ENCODE data around the gene KIF1C.
"Not testable (repeated sequence)": the region's sequence is repeated elsewhere in the genome, so short reads cannot be mapped to it uniquely, and the experiment has no call there.

Gene KIF1C

DNA sequence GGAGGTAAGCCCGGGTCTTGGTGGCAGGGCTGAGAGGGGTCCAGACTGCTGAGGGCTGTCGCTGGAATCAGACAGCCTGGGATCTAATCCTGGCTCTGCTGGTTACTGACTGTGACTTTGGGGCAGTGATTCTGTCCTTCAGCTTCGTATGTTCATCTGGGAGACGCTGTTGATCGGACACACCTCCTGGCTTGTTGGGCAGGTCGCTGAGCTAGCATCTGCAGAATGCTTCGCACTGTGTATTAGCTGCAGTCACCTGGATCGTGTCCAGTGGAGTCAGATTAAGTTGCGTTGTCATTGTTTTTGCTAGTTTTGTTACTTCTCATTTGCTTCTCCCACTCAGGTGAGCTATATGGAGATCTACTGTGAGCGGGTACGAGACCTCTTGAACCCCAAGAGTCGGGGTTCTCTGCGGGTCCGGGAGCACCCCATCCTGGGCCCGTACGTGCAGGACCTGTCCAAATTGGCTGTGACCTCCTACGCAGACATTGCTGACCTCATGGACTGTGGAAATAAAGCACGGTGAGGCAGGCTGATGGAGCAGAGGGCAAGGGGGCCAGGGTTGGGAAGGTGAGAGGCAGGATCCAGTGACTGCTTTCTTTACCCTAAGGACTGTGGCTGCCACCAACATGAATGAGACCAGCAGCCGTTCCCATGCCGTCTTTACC lies 4.5 kb downstream of the KIF1C start:
- DNase-seq (ENCODE audit: low spot score): no peak

DNA sequence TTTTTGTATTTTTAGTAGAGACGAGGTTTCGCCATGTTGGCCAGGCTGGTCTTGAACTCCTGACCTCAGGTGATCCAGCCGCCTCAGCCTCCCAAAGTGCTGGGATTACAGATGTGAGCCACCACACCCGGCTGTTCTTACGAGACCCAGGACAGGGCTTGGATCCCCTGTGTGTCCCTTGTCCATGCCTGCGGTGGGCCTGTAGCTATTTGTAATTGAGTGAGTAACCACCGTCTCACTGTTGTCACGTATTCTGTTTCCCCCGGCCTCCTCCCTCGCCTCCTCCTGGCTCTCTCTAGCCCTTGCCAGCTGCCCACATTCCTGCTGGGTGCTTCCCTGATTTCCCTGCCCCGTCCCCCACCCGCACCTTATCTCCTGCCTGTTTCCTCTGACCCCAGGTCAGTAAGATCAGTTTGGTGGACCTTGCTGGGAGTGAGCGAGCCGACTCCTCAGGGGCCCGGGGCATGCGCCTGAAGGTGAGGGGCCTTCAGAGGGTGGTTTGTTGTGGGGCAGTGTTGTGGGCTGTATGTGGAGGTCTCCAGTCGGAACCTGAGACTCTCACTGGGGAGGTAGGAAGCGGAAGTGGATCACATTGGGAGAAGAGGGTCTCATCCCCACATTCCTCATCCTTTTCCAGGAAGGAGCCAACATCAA lies 5.6 kb downstream of the KIF1C start:
- DNase-seq (ENCODE audit: low spot score): no peak

DNA sequence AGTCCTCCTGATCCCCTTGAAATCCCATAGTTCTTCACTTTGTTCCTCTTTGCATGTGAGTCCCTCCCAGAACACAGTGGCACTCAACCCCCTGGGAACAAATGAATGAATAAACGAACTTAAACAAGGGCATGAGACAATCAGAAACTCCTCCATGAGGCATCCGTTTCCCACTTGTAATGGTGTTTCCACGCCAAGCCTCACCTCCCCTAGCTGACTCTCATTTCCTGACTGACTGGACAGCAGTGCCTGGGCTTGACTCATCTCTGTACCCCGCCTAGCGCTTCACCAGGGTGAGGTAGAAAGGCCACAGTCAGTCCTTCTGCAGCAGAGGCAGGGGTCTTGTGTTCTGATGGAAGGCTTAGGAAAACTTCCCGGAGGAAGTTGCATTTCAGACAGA lies 14.2 kb downstream of the KIF1C start:
- DNase-seq (ENCODE audit: low spot score): no peak

DNA sequence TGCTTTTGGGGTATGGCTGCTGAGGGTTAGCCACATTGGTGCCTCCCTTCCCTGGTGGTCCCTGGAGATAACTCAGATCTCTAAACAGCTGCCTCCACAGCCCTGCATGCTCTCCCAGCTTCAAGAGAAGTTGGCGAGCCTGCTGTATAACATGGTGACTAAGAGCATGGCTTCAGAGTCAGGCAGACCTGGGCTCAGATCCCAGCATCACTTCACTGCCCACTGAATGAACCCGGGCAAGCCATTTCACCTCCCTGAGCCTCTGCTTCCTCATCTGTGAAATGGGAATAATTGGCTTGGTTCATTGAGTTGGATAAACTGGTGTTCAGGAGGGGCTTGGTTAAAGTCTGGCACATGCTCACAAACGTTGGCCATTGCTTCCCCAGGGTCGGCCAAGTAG lies 16.6 kb downstream of the KIF1C start:
- DNase-seq (ENCODE audit: low spot score): no peak

DNA sequence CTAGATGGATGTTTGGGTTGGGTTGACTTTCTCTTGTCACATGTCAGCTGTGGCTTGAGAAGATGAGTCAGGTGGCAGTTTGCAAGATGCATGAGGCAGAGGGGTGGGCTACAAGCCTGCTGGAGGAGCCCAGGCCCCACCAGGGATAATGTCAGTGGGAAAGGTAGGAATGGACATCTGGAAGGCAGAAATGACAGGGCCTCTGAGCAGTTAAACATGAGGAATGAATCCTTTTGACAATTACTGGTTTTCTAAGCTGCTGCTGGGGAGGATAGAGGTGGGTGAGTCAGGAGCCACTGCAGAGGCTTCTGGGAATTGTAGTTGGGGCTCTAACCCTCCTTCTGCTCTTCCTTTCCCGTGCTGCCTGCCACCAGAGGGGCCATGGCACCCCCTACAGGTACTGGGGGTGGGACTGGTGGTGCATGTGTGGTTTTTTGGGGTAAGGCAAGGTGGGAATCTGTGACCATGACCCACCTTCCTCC lies 21.8 kb downstream of the KIF1C start:
- DNase-seq (ENCODE audit: low spot score): peak; percentile 40

DNA sequence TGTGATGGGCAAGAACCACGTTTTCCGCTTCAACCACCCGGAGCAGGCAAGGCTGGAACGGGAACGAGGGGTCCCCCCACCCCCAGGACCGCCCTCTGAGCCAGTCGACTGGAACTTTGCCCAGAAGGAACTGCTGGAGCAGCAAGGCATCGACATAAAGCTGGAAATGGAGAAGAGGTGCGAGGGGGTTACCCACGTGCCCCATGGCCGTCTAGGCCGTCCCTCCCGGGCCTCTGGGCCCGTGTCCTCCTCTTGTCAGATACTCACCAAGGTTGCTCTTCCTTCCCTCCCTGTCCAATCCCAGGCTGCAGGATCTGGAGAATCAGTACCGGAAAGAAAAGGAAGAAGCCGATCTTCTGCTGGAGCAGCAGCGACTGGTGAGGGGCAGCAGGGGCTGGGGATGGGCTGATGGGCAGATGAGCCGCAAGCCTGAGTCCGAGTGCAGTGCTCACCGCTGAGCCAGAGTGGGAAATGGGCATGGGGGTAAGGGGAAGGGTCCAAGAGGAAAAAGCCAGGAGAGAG lies 22.8 kb downstream of the KIF1C start:
- DNase-seq (ENCODE audit: low spot score): no peak

DNA sequence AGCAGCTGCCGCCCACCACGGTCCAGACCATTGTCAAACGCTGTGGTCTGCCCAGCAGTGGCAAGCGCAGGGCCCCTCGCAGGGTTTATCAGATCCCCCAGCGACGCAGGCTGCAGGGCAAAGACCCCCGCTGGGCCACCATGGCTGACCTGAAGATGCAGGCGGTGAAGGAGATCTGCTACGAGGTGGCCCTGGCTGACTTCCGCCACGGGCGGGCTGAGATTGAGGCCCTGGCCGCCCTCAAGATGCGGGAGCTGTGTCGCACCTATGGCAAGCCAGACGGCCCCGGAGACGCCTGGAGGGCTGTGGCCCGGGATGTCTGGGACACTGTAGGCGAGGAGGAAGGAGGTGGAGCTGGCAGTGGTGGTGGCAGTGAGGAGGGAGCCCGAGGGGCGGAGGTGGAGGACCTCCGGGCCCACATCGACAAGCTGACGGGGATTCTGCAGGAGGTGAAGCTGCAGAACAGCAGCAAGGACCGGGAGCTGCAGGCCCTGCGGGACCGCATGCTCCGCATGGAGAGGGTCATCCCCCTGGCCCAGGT lies 24.5 kb downstream of the KIF1C start:
- no peak for DNase-seq (ENCODE audit: low spot score)

DNA sequence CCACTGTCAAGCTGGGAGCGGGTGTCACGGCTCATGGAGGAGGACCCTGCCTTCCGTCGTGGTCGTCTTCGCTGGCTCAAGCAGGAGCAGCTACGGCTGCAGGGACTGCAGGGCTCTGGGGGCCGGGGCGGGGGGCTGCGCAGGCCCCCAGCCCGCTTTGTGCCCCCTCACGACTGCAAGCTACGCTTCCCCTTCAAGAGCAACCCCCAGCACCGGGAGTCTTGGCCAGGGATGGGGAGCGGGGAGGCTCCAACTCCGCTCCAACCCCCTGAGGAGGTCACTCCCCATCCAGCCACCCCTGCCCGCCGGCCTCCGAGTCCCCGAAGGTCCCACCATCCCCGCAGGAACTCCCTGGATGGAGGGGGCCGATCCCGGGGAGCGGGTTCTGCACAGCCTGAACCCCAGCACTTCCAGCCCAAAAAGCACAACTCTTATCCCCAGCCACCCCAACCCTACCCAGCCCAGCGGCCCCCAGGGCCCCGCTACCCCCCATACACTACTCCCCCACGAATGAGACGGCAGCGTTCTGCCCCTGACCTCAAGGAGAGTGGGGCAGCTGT lies 25.9 kb downstream of the KIF1C start:
- DNase-seq (ENCODE audit: low spot score): no peak

DNA sequence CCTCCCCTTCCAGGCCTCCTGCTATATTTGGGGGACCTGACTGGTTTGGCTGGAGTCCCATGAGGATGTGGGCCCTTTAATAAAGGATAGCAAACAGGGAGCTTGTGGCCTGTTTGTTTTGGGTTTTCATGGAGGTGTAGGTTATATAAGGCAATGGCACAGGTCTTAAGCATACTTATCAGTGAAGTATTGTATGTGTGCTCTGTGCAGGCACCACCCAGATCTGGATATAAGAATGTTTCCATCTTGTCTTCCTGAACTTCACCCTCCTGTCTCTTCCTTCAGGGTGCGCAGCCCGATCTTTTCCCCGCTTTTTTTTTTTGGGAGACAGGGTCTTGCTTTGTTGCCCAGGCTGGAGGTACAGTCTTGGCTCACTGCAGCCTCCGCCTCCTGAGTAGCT lies 26.9 kb downstream of the KIF1C start:
- no peak for DNase-seq (ENCODE audit: low spot score)

DNA sequence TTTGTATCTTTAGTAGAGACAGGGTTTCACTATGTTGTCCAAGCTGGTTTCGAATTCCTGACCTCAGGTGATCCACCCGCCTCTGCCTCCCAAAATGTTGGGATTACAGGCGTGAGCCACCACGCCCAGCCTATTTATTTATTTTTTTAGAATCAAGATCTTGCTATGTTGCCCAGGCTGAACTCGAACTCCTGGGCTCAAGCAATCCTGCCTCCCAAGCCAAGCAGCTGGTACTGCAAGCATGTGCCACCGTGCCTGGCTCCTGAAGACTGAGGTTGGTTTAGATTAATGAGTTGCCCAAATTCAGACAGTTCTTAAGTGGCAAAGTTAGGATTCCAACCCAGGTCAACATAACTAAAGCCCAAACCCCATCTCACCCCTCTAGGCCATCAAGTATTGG lies 29.5 kb downstream of the KIF1C start:
- no peak for DNase-seq (ENCODE audit: low spot score)

DNA sequence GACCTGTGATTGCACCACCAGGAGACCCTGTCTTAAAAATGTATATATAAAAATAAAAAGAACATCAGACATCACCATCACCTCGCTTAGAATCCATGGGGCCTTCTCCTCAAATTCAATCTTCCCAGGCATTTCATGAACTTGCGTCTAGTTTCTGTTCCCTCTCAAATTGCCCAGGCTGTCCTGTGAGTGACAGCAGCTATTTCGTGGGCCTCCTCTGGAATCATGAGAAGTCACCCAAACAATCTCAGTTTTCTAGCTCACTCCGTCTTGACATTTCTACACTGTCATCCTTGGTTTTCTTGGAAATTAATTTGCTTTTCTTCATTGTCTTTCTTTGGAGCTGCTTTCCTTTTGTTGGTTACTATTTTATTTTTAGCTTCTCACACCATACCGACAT lies 30.2 kb downstream of the KIF1C start:
- DNase-seq (ENCODE audit: low spot score): no peak

DNA sequence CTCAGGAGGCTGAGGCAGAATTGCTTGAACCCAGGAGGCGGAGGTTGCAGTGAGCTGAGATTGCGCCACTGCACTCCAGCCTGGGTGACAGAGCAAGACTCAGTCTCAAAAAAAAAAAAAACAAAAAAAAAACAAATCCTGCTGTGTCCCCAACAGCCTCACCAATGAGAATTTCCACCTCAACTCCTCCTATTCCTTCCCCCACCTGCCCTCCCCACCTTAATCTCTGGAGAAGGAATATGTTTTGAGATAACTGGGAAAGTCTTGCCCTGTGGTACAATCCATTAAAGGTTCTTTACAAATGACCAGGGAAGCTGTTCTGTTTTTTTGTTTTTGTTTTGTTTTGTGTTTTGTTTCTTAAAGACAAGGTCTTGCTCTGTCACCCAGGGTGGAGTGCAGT lies 32.4 kb downstream of the KIF1C start:
- not testable (repeated sequence) for DNase-seq (ENCODE audit: low spot score)

DNA sequence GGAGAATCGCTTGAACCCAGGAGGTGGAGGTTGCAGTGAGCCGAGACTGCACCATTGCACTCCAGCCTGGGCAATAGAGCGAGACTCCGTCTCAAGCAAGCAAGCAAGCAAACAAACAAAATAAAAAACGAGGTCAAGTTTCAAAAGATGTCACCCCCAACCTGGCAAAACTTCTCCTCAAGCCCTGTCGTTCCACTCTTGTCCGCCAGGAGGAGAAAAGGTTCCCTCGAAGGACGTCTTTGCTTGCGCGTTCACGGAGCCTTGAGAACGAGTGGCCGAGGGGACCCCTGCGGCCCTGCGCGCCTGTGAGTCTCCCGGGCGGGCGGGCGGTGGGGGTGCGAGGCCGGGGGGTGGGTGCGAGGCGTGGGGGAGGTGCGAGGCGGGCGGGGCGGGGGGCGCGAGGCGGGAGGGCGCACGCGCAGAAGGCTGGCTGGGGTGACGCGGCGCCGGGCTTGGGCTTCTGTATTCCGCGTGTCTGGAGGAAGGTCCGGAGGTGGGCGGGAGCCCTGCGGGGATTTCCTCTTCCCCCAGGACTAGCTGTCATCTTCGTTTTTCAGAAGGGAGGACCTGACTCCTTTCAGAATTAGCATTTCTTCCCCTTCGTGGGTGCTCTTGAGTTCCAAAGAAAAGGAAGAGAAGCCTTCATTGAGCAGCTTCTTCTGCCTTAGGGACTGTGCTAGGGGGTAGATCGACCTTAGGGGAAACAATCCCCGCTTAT lies 33.8 kb downstream of the KIF1C start:
- peak; percentile 87 for DNase-seq (ENCODE audit: low spot score)

DNA sequence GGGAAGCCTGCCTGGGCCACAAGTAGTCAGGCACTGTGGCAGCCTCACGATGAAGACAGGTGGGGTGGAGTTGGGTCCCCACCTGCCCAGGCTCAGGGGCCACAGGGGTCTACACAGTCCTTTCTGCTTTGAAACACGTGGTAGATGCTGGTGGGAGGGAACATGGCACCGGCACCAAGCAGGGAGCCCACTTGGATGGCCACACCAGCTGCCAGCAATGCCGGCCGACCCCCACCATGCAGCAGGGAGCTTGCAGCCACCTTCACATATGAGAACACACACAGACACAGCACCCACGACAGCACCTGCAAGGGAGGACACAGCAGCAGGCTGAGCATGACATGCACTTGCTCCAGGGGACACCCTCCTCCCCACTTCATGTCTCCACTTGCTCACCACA lies 35.1 kb downstream of the KIF1C start:
- no peak for DNase-seq (ENCODE audit: low spot score)

DNA sequence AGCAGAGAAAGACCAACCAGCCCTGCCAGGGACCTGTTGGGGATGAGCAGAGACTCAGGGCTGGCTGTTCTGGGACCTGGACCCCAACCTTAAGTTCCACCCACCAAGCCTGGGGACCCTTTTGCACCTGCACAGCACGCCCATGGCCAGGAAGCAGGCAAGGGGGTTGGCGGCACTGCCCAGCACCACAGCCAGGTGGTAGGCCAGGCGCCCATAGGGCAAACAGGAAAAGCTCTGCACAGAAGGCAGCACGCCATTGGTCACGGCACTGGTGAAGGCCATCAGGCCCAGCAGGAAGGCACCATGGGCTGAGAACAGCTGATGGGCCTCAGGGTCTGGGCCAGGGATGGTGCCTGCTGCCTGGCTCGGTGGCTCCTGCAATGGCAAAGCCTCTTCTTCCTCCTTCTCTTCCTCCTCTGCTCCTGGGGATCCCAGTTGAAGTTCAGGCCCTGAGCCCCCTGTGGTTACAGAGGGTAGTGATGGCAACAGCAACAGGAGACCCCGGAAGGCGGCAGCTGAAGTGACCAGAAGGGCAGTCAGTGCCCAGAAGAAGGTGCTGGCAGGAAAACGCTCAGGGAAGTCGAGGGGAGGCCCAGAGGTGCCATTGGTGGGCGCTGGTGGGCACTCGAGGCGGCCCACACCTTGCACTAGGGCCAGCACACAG lies 35.7 kb downstream of the KIF1C start:
- DNase-seq (ENCODE audit: low spot score): no peak

DNA sequence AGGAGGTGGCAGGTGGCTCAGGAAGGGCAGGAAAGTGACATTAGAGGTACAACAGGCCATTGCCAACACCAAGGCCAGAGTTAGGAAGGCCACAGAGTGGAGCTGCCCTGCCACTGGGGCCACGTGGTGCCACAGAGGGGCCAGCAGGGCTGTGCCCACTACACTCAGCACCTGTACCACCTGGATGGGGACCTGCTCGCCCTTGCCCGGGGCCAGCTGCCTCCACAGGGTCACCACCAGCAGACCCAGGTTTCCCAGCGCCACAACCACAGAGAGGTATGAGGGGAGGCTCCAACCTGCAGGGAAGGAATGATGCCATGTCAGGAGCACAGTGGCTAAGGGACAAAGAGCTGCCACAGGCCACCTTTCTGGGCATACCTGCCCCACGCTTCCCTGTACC lies 36.3 kb downstream of the KIF1C start:
- no peak for DNase-seq (ENCODE audit: low spot score)

DNA sequence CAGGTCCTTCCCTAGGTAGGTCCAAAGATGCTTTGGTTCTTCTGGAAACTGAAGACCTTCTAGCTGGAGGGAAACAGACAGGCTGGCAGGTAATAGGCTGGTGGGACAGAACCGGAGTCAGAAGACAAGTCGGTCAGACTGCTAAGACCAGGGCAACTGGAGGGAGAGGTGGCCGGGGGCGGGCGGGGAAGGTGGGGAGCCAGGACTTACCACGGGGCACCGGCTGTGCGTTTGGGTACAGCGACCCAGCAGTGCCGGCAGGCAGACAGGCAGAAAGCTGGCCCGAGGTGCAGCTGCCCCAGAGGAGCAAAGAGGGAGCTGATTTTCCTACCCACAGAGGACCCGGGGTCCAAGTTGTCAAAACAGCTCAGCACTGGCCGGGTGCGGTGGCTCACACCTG lies 36.9 kb downstream of the KIF1C start:
- no peak for DNase-seq (ENCODE audit: low spot score)

DNA sequence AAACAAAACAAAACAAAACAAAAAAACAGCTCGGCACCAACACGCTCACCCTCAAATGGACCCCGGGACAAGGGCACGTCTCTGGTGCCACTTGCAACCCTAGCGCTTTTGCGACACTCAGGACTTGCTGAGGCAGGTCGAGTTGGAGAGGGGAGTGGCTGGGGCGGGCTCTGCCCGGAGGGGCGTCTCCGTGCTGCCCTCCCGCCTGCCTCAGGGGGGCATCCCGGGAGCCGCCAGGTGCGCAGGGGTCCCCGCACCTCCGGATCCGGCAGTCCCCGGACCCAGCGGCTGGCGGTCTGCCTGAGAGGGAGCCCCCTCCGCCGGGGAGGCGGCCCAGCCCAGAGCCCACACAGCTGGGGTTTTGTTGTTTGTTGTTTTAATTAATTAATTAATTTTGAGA lies 37.6 kb downstream of the KIF1C start, which contains the start of gene SLC52A1:
TSS of gene SLC52A1 (minus strand) at position 112 of the 400 bp plus-strand sequence. CDS start 820 bp downstream, outside the sequence.
- no peak for DNase-seq (ENCODE audit: low spot score)

DNA sequence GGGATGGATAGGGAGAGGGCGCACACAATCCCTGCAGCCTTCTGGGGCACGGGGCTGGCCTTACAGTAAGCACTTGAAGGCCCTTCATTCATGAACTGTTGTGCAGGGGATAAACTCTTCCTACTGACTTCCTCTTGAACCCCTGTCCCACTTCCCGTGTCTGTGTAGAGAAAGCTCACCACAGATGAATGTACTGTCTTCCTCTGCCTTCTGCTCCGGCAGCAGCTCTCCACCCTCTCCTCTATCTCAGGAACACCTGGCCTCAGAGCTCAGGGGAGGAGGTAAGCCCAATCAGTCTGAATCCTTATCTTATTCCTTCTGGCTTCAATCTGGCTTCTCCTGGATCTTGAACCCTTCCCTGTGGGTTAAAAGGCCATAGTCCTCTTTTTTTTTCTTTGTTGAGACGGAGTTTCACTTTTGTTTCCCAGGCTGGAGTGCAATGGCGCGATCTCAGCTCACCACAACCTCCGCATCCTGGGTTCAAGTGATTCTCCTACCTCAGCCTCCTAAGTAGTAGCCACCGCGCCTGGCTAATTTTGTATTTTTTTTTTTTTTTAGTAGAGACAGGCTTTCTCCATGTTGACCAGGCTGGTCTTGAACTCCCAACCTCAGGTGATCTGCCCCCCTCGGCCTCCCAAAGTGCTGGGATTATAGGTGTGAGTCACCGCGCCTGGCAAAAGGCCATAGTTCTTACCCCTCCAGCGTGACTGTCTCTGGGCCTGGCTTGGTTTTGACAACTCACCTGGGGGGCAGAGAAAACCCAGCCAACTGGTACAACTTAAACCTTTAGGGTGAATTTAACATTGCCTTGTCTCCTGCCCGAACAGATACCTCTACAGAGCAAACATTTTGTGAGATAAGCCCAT lies 44.6 kb downstream of the KIF1C start:
- peak; percentile 45 for DNase-seq (ENCODE audit: low spot score)

DNA sequence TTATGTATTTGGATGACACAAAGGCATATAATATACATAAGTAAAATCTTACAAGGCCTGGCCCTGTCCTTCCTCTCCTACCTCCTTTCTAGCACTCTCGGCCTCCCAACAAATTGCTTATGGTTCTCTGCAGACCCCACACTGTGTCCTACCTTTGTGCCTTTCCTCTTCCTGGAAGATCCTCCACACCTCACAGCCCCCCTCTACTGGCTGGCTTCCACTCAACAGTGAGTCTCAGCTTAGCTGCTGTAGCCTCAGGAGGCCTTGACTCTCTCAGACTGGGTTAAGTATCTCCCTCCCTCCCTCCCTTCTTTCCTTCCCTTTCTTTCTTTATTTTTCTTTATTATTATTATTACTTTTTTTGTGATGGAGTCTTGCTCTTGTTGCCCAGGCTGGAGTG lies 45.8 kb downstream of the KIF1C start:
- DNase-seq (ENCODE audit: low spot score): no peak

DNA sequence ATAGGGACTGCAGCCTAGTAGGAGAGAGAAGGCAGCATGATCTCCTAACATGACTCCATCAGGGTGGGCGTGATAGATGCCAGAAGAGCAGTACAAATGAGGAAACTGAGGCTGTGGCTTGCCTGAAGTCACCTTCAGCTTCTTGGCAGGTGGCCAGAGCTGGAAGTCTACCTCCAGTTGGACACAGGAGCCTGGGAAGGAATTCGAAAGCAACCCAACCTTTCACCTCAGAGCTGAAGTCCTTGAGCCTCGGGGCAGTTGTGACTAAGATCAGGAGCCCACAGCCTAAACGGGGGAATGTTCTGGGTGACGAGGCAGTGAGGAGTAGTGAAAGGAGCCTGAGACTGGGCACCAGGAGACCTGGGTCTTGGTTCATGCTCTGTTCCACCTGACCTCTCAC lies 46.9 kb downstream of the KIF1C start:
- no peak for DNase-seq (ENCODE audit: low spot score)
